GM19452 (cell line): ENCODE data around the gene EFNA5.

ENCODE experiments used
- ATAC-seq: cut with Tn5 transposase; IDR thresholded peaks from one replicate; pipeline ENCODE4 v1.9.1; 2021; ENCODE audit not compliant: unreplicated experiment

Gene EFNA5

DNA sequence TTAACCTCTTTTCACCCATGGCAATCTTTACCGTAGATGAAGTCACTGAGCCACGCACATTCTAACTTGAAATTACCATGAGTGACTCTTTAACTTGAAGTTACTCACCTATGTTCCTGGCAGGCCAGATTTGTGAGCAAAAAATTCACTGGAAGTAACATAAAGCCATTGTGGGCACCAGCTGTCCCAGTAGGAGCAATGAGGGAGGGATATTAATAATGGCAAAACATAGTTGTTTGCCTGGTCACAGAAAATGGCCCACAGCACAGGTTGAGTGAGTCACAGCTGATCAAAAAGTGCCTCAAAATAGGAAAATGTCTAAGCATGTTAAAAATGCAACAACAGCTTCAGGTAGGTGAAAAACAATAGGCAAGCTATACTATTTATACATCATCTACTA is 146.6 kb downstream of the EFNA5 start:
- no peak for ATAC-seq

DNA sequence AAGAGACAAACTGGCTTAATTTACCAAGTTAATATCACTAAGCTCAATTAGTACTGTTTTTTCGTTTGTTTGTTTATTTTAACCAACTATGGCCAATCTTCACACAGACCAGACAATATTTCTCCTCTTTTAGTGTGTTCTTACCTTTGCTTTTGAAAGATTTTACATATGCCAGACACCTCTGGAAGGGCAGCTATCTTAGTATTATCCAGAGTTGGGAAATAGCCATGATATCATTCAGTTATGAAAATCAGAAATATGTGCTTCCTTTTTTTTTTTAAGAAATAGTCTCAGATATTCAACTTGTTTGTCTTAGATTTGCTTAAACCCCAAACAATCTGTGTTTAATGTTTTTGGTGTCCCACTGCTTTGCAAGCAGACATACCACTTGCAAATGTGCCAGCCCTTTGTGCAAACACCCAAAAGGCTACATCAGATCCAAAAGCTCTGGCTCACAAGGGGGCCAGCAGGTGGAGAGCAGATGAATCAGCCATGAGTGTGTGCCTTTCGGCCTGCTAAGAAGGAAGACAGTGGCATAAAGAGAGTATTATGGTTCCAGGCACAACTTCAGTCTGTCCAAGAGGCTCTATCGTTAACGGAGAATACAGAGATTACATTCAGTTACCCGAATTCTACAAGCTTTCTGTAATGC is 147.6 kb downstream of the EFNA5 start:
- ATAC-seq = no peak

DNA sequence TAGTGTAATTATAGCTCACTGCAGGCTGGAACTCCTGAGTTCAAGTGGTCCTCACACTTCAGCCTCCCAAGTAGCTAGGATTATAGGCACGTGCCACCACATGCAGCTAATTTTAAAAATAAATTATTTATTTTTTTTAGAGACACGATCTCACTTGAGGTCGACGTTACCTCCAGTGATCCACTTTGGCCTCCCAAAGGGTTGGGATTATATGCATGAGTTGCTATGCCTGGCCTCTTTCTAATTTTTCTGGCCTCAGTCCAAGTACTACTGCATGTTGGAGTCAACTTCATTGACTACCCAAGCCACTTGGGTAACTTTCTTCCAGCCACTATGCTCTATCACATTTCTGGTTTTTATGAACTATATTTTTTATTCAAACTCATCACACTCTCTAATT is 148.3 kb downstream of the EFNA5 start:
- ATAC-seq = no peak

DNA sequence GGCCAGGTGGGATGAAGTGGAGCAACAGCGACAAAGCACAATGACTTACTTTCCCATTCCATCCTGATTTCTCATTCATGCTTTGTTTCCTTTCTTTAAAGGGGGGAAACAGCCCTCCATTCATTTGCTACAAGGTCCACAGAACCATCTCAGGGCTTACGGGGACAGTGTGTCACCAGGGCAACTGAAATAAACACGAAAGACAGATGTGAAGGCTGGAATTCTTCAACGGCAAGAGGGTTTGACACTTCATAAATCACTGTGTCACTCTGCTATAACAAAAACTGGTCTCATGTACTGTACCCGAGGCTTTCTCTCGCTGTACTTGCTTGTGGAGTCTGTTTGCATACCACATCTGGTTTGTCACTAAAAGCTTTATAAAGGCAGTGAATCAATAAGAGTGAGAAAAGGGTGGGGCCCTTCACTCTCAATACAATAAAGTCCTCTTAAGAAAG is 150.8 kb downstream of the EFNA5 start:
- no peak for ATAC-seq

DNA sequence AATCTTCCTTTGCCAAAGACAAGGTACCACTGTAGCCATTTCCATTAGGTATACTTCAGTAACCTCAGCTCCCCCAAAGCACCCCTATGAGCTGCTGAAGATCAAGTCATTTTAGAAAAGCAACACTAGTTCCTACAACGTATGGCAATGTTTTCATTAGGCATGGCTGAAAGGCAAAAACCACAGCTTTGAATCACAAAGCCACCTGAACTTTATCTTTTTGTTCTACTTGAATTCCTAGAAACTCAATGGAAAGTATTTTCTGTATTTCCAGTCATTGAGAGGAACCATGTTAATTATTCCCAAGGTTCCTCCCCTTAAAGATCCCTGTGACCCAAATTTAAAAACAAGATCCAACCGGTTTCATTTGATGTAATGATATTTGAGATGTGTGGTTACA is 152.1 kb downstream of the EFNA5 start:
- no peak for ATAC-seq

DNA sequence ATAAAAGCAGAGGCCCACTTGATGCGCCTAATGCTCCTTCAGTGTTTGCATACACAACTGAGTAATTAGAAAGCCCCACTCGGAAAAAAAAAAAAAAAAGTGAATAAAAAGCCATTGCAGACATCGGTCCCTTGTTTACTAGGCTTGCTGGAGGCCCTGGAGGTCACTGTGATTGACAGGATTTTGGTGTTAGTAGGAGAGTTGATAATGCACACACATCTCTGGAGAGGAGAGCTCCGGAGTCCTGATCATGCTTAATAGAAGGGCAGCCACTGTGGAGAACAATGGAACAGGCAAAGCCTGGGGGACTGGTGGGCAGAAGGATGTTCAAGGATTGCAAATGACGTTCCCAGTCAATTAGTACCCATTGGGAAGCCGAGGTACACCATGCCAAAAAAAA is 152.5 kb downstream of the EFNA5 start:
- ATAC-seq = no peak

DNA sequence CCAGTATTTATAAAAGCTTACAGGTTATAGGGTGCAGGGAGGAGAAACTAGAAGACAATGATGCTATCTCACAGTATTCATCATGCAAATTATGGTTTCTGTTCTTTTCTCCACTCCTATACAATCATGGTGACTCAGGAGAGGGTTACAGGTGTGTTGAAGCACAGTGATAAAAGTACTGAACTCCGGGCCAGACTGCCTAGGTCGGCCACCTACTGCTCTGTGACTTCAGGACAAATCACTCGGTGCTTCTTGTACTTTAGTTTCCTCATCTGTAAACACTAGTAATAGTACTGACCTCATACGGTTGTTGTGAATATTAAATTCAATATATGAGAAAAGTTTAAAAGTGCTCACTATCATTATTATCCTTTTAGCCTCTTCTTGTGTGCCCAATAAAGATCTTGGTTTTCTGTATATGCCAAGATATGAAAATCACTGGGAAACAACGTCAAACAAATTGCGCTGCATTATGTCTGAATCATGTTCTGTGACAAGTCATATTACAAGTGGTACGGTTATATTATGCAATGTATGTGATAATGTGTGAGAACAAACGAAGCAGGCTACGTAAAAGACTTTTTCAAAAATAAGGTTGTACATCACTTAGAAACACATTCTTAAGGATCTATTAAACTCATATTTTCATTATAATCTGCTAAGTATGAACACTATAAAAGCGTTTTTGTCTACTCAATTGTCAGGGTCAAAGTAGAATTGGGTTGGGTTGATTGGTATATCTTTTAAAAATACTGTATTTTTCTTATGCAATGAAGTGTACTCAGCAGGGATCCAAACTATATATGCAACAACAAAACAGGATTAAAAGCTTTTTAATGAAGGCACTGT is 153.3 kb downstream of the EFNA5 start:
- no peak for ATAC-seq

DNA sequence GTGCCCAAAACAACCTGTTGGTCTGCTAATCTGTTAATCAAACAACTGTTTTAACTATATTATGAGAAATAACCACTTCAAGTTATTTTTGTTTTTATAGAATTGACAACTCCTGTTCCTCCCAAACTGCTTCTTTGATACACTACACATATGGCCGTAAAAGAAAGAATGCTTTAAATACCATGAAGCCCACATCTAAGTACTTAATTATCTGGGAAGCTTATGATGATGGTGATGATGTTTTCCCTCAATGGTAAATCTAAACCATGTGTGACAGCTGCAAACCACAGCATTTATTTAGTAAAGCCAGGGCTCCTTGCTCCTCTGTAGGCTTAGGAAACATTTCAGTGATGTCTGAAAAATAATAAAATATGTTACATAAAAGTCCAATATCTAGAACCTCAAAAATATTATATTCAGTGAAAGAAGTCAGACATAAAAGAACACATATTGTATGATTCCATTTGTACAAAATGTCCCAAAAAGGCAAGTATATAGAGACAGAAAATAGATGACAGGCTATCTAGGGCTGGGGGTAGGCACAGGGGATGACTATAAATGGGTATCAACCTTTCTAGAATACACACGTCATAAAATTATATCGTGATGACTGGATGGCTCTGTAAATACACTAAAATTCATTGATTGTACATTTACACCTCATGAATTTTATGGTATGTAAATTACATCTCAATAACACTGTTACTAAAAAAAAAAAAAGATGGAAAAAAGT is 154.1 kb downstream of the EFNA5 start:
- ATAC-seq = no peak

DNA sequence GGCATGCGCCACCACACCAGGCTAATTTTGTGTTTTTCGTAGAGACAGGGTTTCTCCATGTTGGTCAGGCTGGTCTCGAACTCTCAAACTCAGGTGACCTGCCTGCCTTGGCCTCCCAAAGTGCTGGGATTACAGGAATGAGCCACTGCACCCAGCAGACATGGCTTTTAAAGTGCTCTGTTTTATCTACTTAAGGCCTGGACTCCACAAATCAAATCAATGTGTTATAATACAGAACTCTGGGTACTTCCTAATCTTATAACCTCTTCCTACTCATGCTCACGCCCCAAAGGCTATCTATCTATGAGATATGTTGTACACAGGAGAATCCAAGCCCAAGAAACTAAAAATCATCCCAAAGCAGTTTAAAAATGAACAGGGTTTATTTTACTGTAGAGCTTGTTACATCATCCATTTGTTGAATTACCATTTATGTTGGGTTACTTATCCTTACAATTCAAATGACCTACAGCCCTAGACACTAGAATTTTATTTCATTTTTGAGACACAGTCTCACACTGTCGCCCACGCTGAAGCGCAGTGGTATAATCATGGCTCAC is 155.1 kb downstream of the EFNA5 start:
- ATAC-seq = no peak

DNA sequence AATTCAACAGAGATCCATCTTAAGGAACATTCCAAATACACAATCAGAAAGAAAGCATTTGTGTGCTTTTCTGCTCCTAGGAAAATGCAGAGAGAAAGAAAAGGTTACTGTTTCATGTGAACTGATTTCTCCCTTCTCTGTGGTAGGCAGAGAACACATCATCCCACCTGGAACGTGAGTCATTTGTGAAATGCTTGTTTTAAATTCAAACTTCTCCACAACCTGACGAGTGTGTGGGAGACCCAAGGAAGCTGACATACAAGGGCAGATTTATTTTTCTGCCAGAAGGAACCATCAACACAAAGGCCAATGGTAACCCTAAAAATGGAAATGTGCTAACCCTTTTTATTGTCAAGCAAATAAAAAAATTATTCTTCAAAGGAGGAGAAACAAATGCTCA is 156.4 kb downstream of the EFNA5 start:
- no peak for ATAC-seq

DNA sequence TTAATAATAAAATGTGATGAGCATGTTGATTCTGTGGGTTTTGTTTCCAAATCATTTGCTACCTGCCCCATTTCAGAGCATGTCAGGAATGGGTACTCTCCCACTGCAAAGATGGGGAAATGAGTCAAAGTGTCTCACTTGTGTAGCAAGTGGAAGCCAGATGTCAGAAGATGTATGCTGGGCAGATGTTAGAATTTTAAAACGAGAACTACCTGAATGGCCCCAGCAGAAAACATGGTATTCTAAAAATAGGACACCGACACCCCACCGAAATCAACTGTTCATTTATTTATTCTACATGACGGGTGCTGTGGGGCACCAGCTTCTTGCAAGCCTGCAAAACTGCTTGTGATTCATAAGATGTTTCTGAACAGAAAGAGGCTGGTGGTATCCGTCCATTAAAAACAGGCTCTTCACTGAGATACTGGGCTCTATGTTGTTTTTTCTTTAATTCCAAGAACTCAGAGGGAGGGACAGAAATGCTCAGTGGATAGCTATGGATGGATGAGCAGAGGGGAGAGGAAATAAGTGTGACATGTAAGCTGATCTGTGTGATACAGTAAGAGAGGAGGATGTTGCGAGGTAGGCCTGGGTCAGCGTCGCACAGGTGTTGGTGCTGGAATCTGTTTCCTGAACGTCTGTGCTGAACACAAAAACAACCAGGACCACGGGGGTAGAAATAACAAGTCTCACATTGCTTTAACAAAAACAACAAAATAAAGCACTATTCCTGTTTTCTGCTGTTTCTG is 157.2 kb downstream of the EFNA5 start:
- no peak for ATAC-seq

DNA sequence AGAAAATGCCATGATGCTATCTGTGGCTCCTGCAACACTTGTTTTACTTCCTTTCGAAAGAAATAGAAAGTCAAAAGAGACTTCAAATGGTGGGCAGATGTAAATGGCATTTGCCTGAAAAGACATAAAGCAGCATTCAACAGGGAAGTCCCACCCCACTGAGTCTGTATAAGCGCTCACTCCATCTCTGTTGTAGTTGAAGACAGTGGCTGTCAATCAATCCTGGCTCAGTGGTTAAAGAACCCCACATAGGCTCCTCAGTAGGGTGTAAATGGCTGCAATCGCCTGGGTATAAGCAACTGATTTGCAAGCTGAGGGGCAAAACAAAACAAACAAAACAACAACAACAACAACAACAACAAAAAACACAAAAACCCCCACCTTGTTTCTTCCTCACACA is 158.7 kb downstream of the EFNA5 start:
- no peak for ATAC-seq

DNA sequence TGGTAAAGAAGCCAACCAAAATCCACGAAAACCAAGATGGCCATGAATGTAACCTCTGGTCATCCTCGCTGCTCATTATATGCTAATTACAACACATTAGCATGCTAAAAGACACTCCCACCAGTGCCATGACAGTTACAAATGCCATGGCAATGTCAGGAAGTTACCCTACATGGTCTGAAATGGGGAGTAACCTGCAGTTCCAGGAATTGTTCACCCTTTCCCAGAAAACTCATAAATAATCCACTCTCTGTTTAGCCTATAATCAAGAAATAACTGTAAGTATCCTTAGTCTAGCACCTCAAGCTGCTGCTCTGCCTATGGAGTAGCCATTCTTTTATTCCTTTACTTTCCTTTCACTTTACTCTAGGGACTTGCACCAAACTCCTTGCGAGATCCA is 160.6 kb downstream of the EFNA5 start:
- ATAC-seq = no peak

DNA sequence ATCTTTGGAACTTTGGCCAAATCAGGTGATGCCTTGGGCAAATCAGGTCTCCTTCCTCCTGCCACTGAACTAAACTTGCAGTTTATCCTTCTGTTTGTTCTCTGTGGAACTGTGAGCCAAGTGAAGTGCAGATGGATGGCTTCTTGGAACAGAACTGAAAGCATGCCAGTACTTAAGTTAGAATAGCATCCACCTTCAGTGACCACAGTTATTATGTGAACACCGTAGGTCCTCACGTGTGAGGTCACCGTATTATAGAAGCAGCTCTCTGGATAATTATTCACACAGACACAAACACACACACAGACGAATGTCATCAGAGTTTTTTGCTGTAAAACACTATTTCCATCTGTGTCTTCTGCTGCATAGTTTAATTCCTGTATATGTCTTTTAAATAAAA is 162.6 kb downstream of the EFNA5 start:
- ATAC-seq = no peak

DNA sequence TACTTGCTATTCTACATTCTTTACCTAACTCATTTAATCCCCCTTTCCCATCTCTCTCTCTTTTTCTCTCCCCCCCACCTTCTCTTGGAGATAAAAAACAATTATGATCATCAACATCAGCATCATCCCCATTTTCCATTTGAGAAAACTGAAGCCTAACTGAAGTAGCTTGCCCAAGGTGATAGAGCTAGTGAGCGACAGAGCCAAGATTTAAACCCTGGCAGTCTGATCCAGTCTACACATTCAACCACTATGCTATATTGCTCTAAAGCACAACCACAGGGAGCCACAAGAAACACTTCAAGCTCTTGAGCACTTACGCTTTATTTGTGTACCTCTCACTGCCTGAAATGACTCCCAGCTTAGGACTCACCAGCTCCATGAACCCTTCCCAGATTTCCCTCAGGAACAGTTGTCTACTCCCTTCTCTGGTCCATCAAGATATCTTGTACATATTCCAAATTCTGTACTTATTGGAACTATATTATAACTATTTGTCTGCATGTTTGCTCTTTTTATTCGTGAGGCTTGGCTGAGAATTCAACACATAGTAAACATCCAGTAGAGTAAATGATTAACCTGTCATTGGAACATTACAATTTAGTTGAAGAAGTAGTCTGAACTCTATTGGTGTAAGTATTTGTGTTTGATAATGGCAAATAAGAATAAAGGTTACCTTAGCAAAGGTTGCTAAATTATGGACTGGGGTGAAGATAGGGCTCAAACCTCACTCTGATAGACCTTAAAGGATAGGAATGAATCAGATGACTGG is 164.8 kb downstream of the EFNA5 start:
- ATAC-seq = no peak

DNA sequence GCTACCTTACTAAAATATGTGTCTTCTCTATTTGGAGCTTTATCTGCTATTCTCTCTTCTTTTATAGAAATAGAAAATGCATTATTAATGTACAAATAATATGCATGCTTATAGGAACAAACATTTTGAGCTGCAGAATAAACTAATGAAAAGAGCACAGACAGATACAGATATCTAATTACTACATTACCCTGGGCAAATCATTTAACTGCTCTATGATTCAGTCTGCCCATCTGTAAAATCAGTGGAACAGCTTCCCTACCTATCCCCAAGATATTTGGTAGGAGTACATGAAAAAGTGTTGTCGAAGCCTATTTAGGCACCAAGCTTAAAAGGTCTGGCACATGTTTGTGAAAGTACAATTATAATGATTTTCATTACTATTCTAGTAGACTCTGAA is 166.3 kb downstream of the EFNA5 start:
- ATAC-seq = no peak

DNA sequence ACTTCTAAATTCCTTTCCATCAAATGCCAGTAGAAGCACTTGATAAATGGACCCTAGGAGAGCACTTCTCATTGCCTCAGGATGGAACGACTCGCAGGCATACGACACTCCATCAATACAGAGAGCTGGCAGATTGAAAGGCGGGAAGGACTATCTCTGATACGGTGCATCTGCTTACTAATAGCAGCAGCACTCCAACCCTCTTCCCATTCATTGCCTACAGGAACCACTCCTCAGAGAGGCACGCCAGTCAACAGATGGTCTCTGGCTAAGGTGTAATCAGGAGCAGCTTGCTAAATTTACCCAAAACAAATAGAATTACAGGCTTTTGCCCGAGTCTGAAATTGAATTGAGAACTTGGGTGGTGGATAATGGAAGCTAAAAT is 168.1 kb downstream of the EFNA5 start:
- ATAC-seq = no peak

DNA sequence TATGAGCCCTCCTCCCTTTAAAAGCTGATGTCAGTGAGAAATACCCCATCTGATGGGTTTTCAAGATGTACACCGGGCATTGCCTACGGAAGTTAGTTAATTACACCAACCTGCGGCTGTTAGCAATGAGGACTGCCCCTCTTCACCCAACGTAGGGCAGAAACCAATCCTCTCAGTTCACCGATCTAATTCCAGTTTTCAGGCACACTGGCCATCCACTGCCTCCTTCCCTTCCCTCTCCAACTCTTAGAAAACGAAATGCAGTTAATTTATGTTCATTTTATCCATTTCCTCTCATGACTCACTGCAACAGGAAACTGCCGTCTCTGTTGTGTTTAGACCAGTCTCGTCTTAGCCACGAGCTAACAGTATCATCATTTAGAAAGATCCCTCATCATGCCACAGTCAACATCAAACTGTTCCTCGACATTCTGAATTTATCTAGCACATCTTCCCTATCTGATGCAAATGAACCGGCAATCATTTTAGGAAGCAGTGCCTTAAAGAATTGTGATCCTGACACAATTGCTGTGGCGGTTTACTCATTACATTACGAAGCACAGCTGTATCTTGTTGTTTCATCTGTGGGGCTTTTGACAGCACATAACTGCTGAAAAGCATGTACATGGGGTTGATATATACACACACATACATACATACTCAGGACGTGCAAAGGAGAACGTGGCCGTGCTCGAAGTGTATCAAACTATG is 168.6 kb downstream of the EFNA5 start:
- no peak for ATAC-seq

DNA sequence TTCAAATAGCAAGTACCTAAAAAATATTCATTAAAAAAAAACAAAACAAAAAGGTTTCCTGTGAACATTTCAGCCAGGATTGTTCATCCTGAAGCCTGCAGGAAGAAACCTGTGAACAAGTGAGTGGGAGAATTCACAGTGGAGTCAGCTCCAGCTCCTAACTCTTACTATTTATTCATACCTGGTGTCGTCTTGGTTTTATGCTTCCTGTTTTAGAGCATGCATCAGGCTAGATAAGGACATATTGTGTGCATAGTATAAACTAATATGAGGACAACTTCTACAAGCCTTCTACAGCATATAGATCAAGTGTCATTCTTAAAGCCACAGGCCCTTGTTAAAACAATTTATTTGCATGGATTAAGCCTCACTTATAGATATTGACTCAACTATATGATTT is 169.9 kb downstream of the EFNA5 start:
- no peak for ATAC-seq

DNA sequence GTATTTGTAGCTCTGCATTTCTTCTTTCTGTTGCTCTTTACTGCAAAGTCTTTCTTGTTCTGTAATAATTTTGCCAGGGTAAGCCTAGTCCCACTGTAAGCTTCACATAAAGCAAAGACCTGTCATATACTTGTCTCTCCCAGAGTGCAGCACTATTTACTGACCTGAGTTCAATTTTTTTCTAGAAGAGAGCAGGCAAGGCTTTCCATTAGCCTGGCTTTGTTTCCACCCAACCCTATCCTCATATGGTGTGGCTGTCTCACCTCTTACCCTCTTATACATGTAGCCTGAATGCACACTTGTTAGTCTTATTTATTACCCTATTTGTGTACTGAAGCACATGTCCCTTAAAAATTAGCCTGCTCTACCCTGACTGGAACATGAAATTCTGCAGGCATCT is 170.4 kb downstream of the EFNA5 start:
- no peak for ATAC-seq
